Neutrophil (primary cell): ENCODE results near the gene CAPN5.
"Not testable (repeated sequence)": the region's sequence is repeated elsewhere in the genome, so short reads cannot be mapped to it uniquely, and the experiment has no call there.

Source experiments
- H3K27ac ChIP-seq: fragments of 200-600 bp; sonication (generic); 2 replicates; pipeline ENCODE4 v1.5.1; 2016; ENCODE audit warnings: mild to moderate bottlenecking, moderate library complexity
- H3K27me3 ChIP-seq: fragments of 200-600 bp; sonication (generic); 2 replicates; pipeline ENCODE4 v1.6.0; 2016; ENCODE audit warnings: mild to moderate bottlenecking
- H3K36me3 ChIP-seq: fragments of 200-600 bp; sonication (generic); 2 replicates; pipeline ENCODE4 v1.5.1; 2017
- H3K4me1 ChIP-seq, 2 experiments: fragments of 200-600 bp in 1 of 2; sonication (generic) in 1 of 2; 1 replicate in 1 of 2; 2 replicates in 1 of 2; pipeline versions ENCODE4 v1.5.1 to v1.6.1; 2013 to 2016; ENCODE audit warnings: low read depth in 1 of 2, low read length in 1 of 2, mild to moderate bottlenecking in 1 of 2, moderate library complexity in 1 of 2; ENCODE audit not compliant: control insufficient read depth in 1 of 2, insufficient read depth in 1 of 2
- H3K4me3 ChIP-seq, 2 experiments: fragments of 200-600 bp in 1 of 2; sonication (generic) in 1 of 2; 1 replicate in 1 of 2; 2 replicates in 1 of 2; pipeline ENCODE4 v1.5.1; 2013 to 2016; ENCODE audit warnings: low read depth in 1 of 2, low read length in 1 of 2, mild to moderate bottlenecking in 1 of 2, moderate library complexity in 1 of 2
- H3K9me3 ChIP-seq: fragments of 200-600 bp; sonication (generic); 2 replicates; pipeline ENCODE4 v1.5.1; 2016
- TF ChIP-seq, protein P1 (sequence below): fragments of 200-600 bp; sonication (generic); IDR thresholded peaks from 2 replicates; pipeline ENCODE4 v1.5.1; 2016; ENCODE audit warnings: antibody characterized with exemption

Gene CAPN5

DNA sequence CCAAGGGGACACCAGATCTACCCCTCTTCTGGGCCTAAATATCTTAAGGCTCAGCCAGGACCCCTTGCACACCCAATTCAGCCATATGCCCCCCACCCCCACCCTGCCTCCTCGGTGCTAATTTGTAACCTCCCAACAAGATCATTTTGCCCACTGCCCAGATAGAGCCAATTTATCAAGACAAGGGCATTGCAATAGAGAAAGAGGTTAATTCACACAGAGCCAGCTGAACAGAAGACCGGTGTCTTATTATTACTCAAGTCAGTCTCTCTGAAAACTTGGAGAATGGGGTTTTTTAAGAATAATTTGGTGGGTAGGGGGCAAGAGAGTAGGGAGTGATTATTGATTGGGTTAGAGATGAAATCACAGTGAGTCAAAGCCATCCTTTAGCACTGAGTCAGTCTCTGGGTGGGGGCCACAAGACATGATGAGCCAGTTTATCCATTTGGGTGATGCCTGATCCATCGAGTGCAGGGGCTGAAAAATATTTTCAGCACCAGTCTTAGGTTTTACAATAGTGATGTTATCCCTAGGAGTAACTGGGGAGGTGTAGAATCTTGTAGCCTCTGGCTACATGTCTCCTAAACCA lies 9.9 kb upstream of the CAPN5 start:
- Histone ChIP-seq H3K4me1 (no peaks in the 10 kb centered on the region), H3K36me3 (no peaks in the 10 kb centered on the region), H3K27ac (no peak overlapping the region), H3K27me3 (no peaks in the 10 kb centered on the region), H3K9me3 (peaks cover 13% of the 10 kb centered on the region), H3K4me3 (no peak overlapping the region)
- TF ChIP-seq, protein P1, sequence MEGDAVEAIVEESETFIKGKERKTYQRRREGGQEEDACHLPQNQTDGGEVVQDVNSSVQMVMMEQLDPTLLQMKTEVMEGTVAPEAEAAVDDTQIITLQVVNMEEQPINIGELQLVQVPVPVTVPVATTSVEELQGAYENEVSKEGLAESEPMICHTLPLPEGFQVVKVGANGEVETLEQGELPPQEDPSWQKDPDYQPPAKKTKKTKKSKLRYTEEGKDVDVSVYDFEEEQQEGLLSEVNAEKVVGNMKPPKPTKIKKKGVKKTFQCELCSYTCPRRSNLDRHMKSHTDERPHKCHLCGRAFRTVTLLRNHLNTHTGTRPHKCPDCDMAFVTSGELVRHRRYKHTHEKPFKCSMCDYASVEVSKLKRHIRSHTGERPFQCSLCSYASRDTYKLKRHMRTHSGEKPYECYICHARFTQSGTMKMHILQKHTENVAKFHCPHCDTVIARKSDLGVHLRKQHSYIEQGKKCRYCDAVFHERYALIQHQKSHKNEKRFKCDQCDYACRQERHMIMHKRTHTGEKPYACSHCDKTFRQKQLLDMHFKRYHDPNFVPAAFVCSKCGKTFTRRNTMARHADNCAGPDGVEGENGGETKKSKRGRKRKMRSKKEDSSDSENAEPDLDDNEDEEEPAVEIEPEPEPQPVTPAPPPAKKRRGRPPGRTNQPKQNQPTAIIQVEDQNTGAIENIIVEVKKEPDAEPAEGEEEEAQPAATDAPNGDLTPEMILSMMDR = no peak

- H3K36me3 ChIP-seq = no peaks in the 10 kb centered on the region
- H3K4me3 ChIP-seq = no peak overlapping the region
- TF ChIP-seq, protein P1 = no peak
- H3K4me1 ChIP-seq = no peaks in the 10 kb centered on the region
- peaks cover 8% of the 10 kb centered on the region for H3K27me3 ChIP-seq
- H3K9me3 ChIP-seq = peaks cover 13% of the 10 kb centered on the region
- H3K27ac ChIP-seq = no peak overlapping the region
These were observed 8.8 kb upstream of the CAPN5 start for GRCh38 chr11:77057938-77058474.

- Histone ChIP-seq H3K27ac (no peak overlapping the region), H3K36me3 (no peaks in the 10 kb centered on the region), H3K27me3 (peaks cover 11% of the 10 kb centered on the region), H3K9me3 (peaks cover 13% of the 10 kb centered on the region), H3K4me1 (no peaks in the 10 kb centered on the region), H3K4me3 (no peak overlapping the region)
- TF ChIP-seq, protein P1 = no peak
These were observed 7.9 kb upstream of the CAPN5 start for GRCh38 chr11:77058900-77059299.

- Histone ChIP-seq H3K27me3 (peaks cover 19% of the 10 kb centered on the region), H3K36me3 (no peaks in the 10 kb centered on the region), H3K27ac (no peak overlapping the region), H3K4me3 (no peak overlapping the region), H3K9me3 (peaks cover 13% of the 10 kb centered on the region), H3K4me1 (no peaks in the 10 kb centered on the region)
- TF ChIP-seq, protein P1 = no peak
These were observed 7.0 kb upstream of the CAPN5 start for GRCh38 chr11:77059806-77060205.

GRCh38 chr11:77060234-77060633 lies 6.5 kb upstream of the CAPN5 start:
- TF ChIP-seq, protein P1 = no peak
- Histone ChIP-seq H3K9me3 (peaks cover 13% of the 10 kb centered on the region), H3K4me1 (no peaks in the 10 kb centered on the region), H3K4me3 (no peak overlapping the region), H3K27ac (no peak overlapping the region), H3K36me3 (no peaks in the 10 kb centered on the region), H3K27me3 (peaks cover 24% of the 10 kb centered on the region)

DNA sequence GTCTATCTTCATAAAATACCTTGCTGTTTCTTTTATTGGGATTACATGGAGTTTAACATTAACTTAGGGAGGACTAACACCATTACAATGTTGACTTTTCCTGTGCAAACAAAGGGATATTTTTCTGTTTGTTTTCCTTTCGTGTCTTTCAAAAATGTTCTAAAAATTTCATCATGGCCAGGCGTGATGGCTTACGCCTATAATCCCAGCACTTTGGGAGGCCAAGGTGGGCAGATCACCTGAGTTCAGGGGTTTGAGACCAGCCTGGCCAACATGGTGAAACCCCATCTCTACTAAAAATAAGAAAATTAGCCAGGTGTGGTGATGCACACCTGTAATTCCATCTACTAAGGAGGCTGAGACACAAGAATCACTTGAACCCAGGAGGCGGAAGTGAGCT lies 5.5 kb upstream of the CAPN5 start:
- not testable (repeated sequence) for H3K36me3 ChIP-seq, H3K4me3 ChIP-seq, H3K4me1 ChIP-seq, H3K9me3 ChIP-seq, H3K27ac ChIP-seq
- H3K27me3 ChIP-seq = peaks cover 34% of the 10 kb centered on the region
